Panc1 (cell line): ENCODE results near the gene AFF2. TPM values are rescaled to one million over a fixed set of nuclear protein-coding genes. Genes with fewer than 3 reads are reported as not detected.

ENCODE experiments used
- ATAC-seq: fragments of 200-7000 bp; cut with Tn5 transposase; 2 replicates; pipeline ENCODE4 v1.9.1; 2020; ENCODE audit warnings: mild to moderate bottlenecking, moderate library complexity
- BruUV-seq: library from RNA; stranded (reverse); fragments of 400-500 nt; replicated peaks from 2 replicates; lab custom pipeline; 2021; lab: Mats Ljungman, UMichigan
- CTCF ChIA-PET: fragments of 300-600 bp; sonication (Branson Sonifier 250); formaldehyde crosslinking; loops from one replicate; lab custom pipeline; 2022; ENCODE audit warnings: antibody characterized with exemption; lab: Charles Lee
- POLR2A ChIA-PET: fragments of 300-600 bp; sonication (Branson Sonifier 250); formaldehyde crosslinking; loops from one replicate; lab custom pipeline; 2022; ENCODE audit warnings: antibody characterized with exemption; lab: Charles Lee
- DNase-seq: peaks from one replicate; pipeline ENCODE4 v3.0.0-alpha.2; 2010; ENCODE audit warnings: low read depth, low spot score
- H3K27ac ChIP-seq: 2 replicates; pipeline ENCODE4 v1.5.1; 2011; ENCODE audit warnings: mild to moderate bottlenecking, low read length, inconsistent platforms
- H3K27me3 ChIP-seq: fragments of 200-500 bp; sonication (Bioruptor generic); 2 replicates; pipeline ENCODE4 v1.6.0; 2014; ENCODE audit warnings: low read length, inconsistent platforms; ENCODE audit not compliant: control insufficient read depth, insufficient read depth
- H3K36me3 ChIP-seq: fragments of 200-500 bp; sonication (Bioruptor generic); 2 replicates; pipeline ENCODE4 v1.5.1; 2014; ENCODE audit warnings: inconsistent platforms, mild to moderate bottlenecking, low read length, moderate library complexity; ENCODE audit not compliant: control insufficient read depth, insufficient read depth
- H3K4me1 ChIP-seq: 2 replicates; pipeline ENCODE4 v1.5.1; 2011; ENCODE audit warnings: inconsistent platforms, mild to moderate bottlenecking, low read length, moderate library complexity; ENCODE audit not compliant: control insufficient read depth, insufficient read depth
- H3K4me3 ChIP-seq, 2 experiments: 2 replicates each; pipeline ENCODE4 v1.5.1; 2011 to 2012; ENCODE audit warnings: low read depth in 2 of 2, low read length in 2 of 2, mild to moderate bottlenecking in 2 of 2, inconsistent platforms in 1 of 2, moderate library complexity in 1 of 2
- H3K9me3 ChIP-seq: fragments of 200-500 bp; sonication (Bioruptor generic); 2 replicates; pipeline ENCODE4 v1.5.1; 2014; ENCODE audit warnings: low read depth, mild to moderate bottlenecking, inconsistent platforms, low read length, moderate library complexity; ENCODE audit not compliant: control insufficient read depth, insufficient read depth
- POLR2AphosphoS5 ChIP-seq: IDR thresholded peaks from 2 replicates; pipeline ENCODE4 v1.6.1; 2012; ENCODE audit warnings: mild to moderate bottlenecking, low read depth, low read length, moderate library complexity
- SIN3A ChIP-seq: IDR thresholded peaks from 2 replicates; pipeline ENCODE4 v1.6.1; 2012; ENCODE audit warnings: low read depth, mild to moderate bottlenecking, low read length, moderate library complexity, borderline replicate concordance; ENCODE audit not compliant: insufficient read depth
- TCF7L2 ChIP-seq: IDR thresholded peaks from 2 replicates; pipeline ENCODE4 v1.6.1; 2011; ENCODE audit warnings: mild to moderate bottlenecking, low read depth, low read length, inconsistent platforms
- in situ Hi-C: cut with HindIII; loops from 2 replicates; pipeline ENCODE4 v1.10.0; 2016; ENCODE audit warnings: low sequenced_read_pairs, low pct_unique_long_range_greater_than_20kb
- intact Hi-C: fragments of 100-400 bp; cut with micrococcal nuclease; formaldehyde crosslinking; loops from one replicate; pipeline ENCODE4 v1.10.0; 2022; ENCODE audit not compliant: unreplicated experiment
- total RNA-seq: library from RNA; stranded (reverse); gene quantifications from one replicate; pipeline ENCODE4 v1.2.1, GENCODE V29; 2021; ENCODE audit not compliant: unreplicated experiment
- TF ChIP-seq, protein P1 (sequence below): fragments of 450-650 bp; IDR thresholded peaks from 2 replicates; pipeline ENCODE4 v1.5.1; 2017; ENCODE audit warnings: mild to moderate bottlenecking
- TF ChIP-seq, protein P2 (sequence below), 2 experiments: IDR thresholded peaks; 2 replicates each; pipeline ENCODE4 v1.6.1; 2011 to 2012; ENCODE audit warnings: low read depth in 2 of 2, control low read depth in 1 of 2, low read length in 1 of 2, mild to moderate bottlenecking in 1 of 2, moderate library complexity in 1 of 2; ENCODE audit not compliant: insufficient read depth in 1 of 2

The AFF2 gene
- total RNA-seq, 1 experiment from 2014 or later = 0.05 TPM

DNA sequence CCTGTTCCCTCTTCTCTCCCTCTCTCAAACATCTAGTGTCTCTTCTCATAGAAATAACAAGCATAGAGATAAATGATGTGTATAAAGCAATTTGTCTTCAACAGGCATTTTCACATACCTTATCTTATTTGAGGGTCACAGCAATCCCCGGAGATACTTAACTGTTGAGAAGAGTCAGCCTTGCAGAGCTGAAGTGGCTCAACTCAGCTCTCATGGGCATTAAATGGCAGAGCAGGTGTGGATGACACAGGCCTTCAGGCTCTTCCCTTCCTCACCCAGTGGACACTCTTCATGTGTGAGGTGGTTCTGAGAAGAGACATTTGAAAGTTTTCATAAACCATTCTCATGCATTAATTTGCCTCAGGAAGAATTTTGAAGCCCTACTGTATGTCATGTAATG, 134.2 kb downstream of the AFF2 start:
- no peak for ATAC-seq
- BruUV-seq = no TSS peak
- ChIA-PET POLR2A (no interaction called here), CTCF (no interaction called here)
- Histone ChIP-seq H3K9me3 (no peaks in the 10 kb centered on the region), H3K4me1 (no peaks in the 10 kb centered on the region), H3K4me3 (no peak overlapping the region), H3K27me3 (no peaks in the 10 kb centered on the region), H3K27ac (no peak overlapping the region), H3K36me3 (no peaks in the 10 kb centered on the region)
- TF ChIP-seq, protein P1, sequence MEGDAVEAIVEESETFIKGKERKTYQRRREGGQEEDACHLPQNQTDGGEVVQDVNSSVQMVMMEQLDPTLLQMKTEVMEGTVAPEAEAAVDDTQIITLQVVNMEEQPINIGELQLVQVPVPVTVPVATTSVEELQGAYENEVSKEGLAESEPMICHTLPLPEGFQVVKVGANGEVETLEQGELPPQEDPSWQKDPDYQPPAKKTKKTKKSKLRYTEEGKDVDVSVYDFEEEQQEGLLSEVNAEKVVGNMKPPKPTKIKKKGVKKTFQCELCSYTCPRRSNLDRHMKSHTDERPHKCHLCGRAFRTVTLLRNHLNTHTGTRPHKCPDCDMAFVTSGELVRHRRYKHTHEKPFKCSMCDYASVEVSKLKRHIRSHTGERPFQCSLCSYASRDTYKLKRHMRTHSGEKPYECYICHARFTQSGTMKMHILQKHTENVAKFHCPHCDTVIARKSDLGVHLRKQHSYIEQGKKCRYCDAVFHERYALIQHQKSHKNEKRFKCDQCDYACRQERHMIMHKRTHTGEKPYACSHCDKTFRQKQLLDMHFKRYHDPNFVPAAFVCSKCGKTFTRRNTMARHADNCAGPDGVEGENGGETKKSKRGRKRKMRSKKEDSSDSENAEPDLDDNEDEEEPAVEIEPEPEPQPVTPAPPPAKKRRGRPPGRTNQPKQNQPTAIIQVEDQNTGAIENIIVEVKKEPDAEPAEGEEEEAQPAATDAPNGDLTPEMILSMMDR = no peak
- no peak for TF ChIP-seq POLR2AphosphoS5
- TF ChIP-seq SIN3A = no peak
- TF ChIP-seq, protein P2, sequence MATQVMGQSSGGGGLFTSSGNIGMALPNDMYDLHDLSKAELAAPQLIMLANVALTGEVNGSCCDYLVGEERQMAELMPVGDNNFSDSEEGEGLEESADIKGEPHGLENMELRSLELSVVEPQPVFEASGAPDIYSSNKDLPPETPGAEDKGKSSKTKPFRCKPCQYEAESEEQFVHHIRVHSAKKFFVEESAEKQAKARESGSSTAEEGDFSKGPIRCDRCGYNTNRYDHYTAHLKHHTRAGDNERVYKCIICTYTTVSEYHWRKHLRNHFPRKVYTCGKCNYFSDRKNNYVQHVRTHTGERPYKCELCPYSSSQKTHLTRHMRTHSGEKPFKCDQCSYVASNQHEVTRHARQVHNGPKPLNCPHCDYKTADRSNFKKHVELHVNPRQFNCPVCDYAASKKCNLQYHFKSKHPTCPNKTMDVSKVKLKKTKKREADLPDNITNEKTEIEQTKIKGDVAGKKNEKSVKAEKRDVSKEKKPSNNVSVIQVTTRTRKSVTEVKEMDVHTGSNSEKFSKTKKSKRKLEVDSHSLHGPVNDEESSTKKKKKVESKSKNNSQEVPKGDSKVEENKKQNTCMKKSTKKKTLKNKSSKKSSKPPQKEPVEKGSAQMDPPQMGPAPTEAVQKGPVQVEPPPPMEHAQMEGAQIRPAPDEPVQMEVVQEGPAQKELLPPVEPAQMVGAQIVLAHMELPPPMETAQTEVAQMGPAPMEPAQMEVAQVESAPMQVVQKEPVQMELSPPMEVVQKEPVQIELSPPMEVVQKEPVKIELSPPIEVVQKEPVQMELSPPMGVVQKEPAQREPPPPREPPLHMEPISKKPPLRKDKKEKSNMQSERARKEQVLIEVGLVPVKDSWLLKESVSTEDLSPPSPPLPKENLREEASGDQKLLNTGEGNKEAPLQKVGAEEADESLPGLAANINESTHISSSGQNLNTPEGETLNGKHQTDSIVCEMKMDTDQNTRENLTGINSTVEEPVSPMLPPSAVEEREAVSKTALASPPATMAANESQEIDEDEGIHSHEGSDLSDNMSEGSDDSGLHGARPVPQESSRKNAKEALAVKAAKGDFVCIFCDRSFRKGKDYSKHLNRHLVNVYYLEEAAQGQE (IDR thresholded peaks at IDR 0.05; ENCODE audit: insufficient read depth in 1 of 2, low read depth in 2 of 2, low read length in 1 of 2) = no peak
- no peak for TF ChIP-seq TCF7L2
- intact Hi-C loops (no loop called here), in situ Hi-C loops (no loop called here)
- no peak for DNase-seq

DNA sequence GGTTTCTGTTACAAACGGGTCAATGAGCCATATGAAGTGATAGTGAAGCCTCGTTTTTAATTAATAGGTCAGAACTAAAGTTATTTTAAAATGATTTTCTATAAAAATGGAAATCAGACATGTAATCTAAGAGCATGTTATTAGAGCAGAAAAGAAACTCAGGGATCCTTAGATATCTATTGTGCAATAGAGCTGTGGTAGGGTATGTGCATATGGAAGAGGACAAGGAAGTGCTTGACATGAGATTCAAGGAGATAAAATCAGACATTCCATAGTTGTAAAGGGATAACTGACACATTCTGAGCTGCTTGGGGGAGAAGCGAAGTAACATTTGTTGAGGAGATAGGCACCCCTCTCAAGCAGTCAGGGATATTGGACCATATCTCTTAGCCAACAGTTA, 143.0 kb downstream of the AFF2 start:
- ChIA-PET CTCF (no interaction called here), POLR2A (no interaction called here)
- H3K4me1 ChIP-seq = no peaks in the 10 kb centered on the region
- no peaks in the 10 kb centered on the region for H3K9me3 ChIP-seq
- intact Hi-C loops (no loop called here), in situ Hi-C loops (no loop called here)
- no TSS peak for BruUV-seq
- H3K27me3 ChIP-seq = no peaks in the 10 kb centered on the region
- DNase-seq = no peak
- ATAC-seq = no peak
- no peaks in the 10 kb centered on the region for H3K36me3 ChIP-seq
- TF ChIP-seq SIN3A = no peak
- TF ChIP-seq, protein P2 (IDR thresholded peaks at IDR 0.05; ENCODE audit: insufficient read depth in 1 of 2, low read depth in 2 of 2, low read length in 1 of 2) = no peak
- TF ChIP-seq TCF7L2 = no peak
- TF ChIP-seq, protein P1 = no peak
- TF ChIP-seq POLR2AphosphoS5 = no peak
- no peak overlapping the region for H3K4me3 ChIP-seq
- no peak overlapping the region for H3K27ac ChIP-seq
